Vagina (tissue), 2 donors: ENCODE results near the gene CHN2.

Experiments used
- CTCF ChIP-seq, 3 experiments: fragments of 450-650 bp in 2 of 3; fragments of 200-600 bp in 1 of 3; sonication (generic) in 1 of 3; IDR thresholded peaks; one replicate each; pipeline ENCODE4 v1.5.1; 2017 to 2019; ENCODE audit warnings: antibody characterized with exemption in 3 of 3, mild to moderate bottlenecking in 2 of 3, moderate library complexity in 2 of 3
- POLR2A ChIP-seq, 2 donors: fragments of 450-650 bp; IDR thresholded peaks; one replicate each; pipeline ENCODE4 v1.6.1; 2017; ENCODE audit warnings: antibody characterized with exemption in 2 of 2, mild to moderate bottlenecking in 2 of 2, moderate library complexity in 2 of 2
- POLR2AphosphoS5 ChIP-seq, 2 donors: sonication (generic); formaldehyde crosslinking; IDR thresholded peaks; one replicate each; pipeline ENCODE4 v1.9.0; 2017; ENCODE audit warnings: antibody characterized with exemption in 2 of 2, mild to moderate bottlenecking in 2 of 2, low read depth in 1 of 2; ENCODE audit not compliant: insufficient read depth in 1 of 2

DNA sequence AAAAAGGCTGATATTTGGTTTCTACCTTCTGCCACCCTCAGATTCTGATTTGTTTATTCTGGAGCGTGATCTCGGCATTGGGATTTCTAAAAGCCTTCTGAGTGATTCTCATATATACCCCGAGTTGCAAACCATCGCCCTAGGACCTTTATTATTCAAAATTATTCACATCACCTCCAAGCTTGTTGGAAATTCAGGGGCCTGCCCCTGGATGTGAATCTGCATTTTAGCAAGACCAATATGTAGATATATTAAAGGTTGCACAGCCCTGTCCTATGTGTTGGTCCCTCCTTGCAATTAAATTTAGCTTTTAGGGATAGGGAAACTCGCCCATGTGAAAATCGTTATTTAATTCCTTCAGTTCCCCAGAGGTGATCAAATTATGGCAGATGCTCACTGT lies 9.0 kb upstream of the CHN2 start:
- no peak for TF ChIP-seq CTCF (IDR thresholded peaks at IDR 0.05)
- TF ChIP-seq POLR2A (IDR thresholded peaks at IDR 0.05) = no peak
- no peak for TF ChIP-seq POLR2AphosphoS5 (IDR thresholded peaks at IDR 0.05; ENCODE audit: insufficient read depth in 1 of 2, low read depth in 1 of 2)
